Urinary bladder (tissue), 4 donors: ENCODE measurements around the gene CLBA1. TPM values are rescaled to one million over a fixed set of nuclear protein-coding genes. Genes with fewer than 3 reads are reported as not detected.

ENCODE experiments used
- DNase-seq: peaks from one replicate; pipeline ENCODE4 v3.0.0-alpha.2; 2015; ENCODE audit errors: extremely low spot score
- H3K27ac ChIP-seq: one replicate; pipeline ENCODE4 v1.5.1; 2013; ENCODE audit warnings: low read depth, mild to moderate bottlenecking, moderate library complexity
- H3K36me3 ChIP-seq: one replicate; pipeline ENCODE4 v1.6.1; 2013; ENCODE audit warnings: mild to moderate bottlenecking, moderate library complexity; ENCODE audit not compliant: insufficient read depth
- H3K4me1 ChIP-seq: one replicate; pipeline ENCODE4 v1.6.1; 2013; ENCODE audit warnings: mild to moderate bottlenecking, moderate library complexity; ENCODE audit not compliant: insufficient read depth
- H3K4me3 ChIP-seq: one replicate; pipeline ENCODE4 v1.5.1; 2013; ENCODE audit warnings: low read depth, low read length
- WGBS: extraction: QIAGEN DNeasy Blood & Tissue Kit; methylation state at CpG from one replicate; pipeline ENCODE4 v1.1.7; 2013; 5-methylcytosine and 5-hydroxymethylcytosine counted together
- polyA plus RNA-seq: library from polyadenylated mRNA; stranded (reverse); fragments of 200-250 nt; gene quantifications from one replicate; pipeline ENCODE4 v1.2.3, GENCODE V29; 2013
- total RNA-seq: library from RNA; depleted of rRNA; stranded (reverse); fragments of >200 nt; gene quantifications from one replicate; pipeline ENCODE4 v1.2.3, GENCODE V29; 2014
- donor health status: healthy with polysubstance abuse.
- donor health status: healthy.

Gene CLBA1
- total RNA-seq: 4.7 TPM
- 10.1 TPM for polyA plus RNA-seq

GRCh38 chr14:104985675-104986486, at the start of gene CLBA1:
Gene CLBA1 (plus strand): TSS chr14:104985788. CDS start chr14:104986432, 644 bp downstream.
- no peaks in the 10 kb centered on the region for H3K36me3 ChIP-seq
- no peak for DNase-seq
- H3K4me3 ChIP-seq: peak within 1 kb of the TSS; percentile 80
- H3K27ac ChIP-seq: no peak within 1 kb of the TSS
- peaks cover 2% of the 10 kb centered on the region for H3K4me1 ChIP-seq
- 2% methylated on average over 77 of the region's 77 CpGs for WGBS

- H3K4me3 ChIP-seq: no peak overlapping the region
- no peak for DNase-seq
- H3K4me1 ChIP-seq: no peaks in the 10 kb centered on the region
- H3K27ac ChIP-seq: no peak overlapping the region
- H3K36me3 ChIP-seq: no peaks in the 10 kb centered on the region
- 94% methylated on average over 2 of the region's 2 CpGs for WGBS
Measured at GRCh38 chr14:104935955-104936354, 49.6 kb upstream of the CLBA1 start.

GRCh38 chr14:104936361-104937155, 49.0 kb upstream of the CLBA1 start:
- 77% methylated on average over 10 of the region's 10 CpGs for WGBS
- DNase-seq: no peak

GRCh38 chr14:104937161-104937560, 48.4 kb upstream of the CLBA1 start:
- no peaks in the 10 kb centered on the region for H3K36me3 ChIP-seq
- no peaks in the 10 kb centered on the region for H3K4me1 ChIP-seq
- H3K27ac ChIP-seq: no peak overlapping the region
- WGBS: 84% methylated on average over 4 of the region's 4 CpGs
- DNase-seq: no peak
- no peak overlapping the region for H3K4me3 ChIP-seq

More at GRCh38 chr14:104936361-104937155, 49.0 kb upstream of the CLBA1 start:
- H3K36me3 ChIP-seq: no peaks in the 10 kb centered on the region
- H3K4me1 ChIP-seq: no peaks in the 10 kb centered on the region
- no peak overlapping the region for H3K4me3 ChIP-seq
- H3K27ac ChIP-seq: no peak overlapping the region

GRCh38 chr14:104937694-104938365, 47.8 kb upstream of the CLBA1 start:
- no peak for DNase-seq
- Histone ChIP-seq H3K4me3 (no peak overlapping the region), H3K27ac (no peak overlapping the region), H3K4me1 (no peaks in the 10 kb centered on the region), H3K36me3 (no peaks in the 10 kb centered on the region)
- WGBS: 77% methylated on average over 11 of the region's 11 CpGs

- Histone ChIP-seq H3K4me1 (no peaks in the 10 kb centered on the region), H3K27ac (no peak overlapping the region), H3K36me3 (no peaks in the 10 kb centered on the region), H3K4me3 (no peak overlapping the region)
- 75% methylated on average over 2 of the region's 2 CpGs for WGBS
- DNase-seq: no peak
Measured at GRCh38 chr14:104938436-104938835, 47.2 kb upstream of the CLBA1 start.

- no peak for DNase-seq
- Histone ChIP-seq H3K36me3 (no peaks in the 10 kb centered on the region), H3K27ac (no peak overlapping the region), H3K4me3 (no peak overlapping the region), H3K4me1 (no peaks in the 10 kb centered on the region)
- WGBS: 92% methylated on average over 1 of the region's 1 CpG
Measured at GRCh38 chr14:104938960-104939359, 46.6 kb upstream of the CLBA1 start.

- no peak for DNase-seq
- no peaks in the 10 kb centered on the region for H3K36me3 ChIP-seq
- 66% methylated on average over 11 of the region's 11 CpGs for WGBS
- H3K4me1 ChIP-seq: no peaks in the 10 kb centered on the region
- H3K27ac ChIP-seq: no peak overlapping the region
- H3K4me3 ChIP-seq: no peak overlapping the region
Measured at GRCh38 chr14:104939666-104940410, 45.8 kb upstream of the CLBA1 start.

- Histone ChIP-seq H3K36me3 (no peaks in the 10 kb centered on the region), H3K4me1 (no peaks in the 10 kb centered on the region), H3K27ac (no peak overlapping the region), H3K4me3 (no peak overlapping the region)
- DNase-seq: no peak
- 91% methylated on average over 3 of the region's 3 CpGs for WGBS
Measured at GRCh38 chr14:104940526-104941150, 45.0 kb upstream of the CLBA1 start.

GRCh38 chr14:104941508-104942365, 43.9 kb upstream of the CLBA1 start:
- DNase-seq: no peak
- 93% methylated on average over 26 of the region's 26 CpGs for WGBS
- Histone ChIP-seq H3K4me3 (no peak overlapping the region), H3K36me3 (no peaks in the 10 kb centered on the region), H3K4me1 (no peaks in the 10 kb centered on the region), H3K27ac (no peak overlapping the region)

GRCh38 chr14:104942586-104942985, 43.0 kb upstream of the CLBA1 start:
- no peaks in the 10 kb centered on the region for H3K36me3 ChIP-seq
- no peak overlapping the region for H3K27ac ChIP-seq
- no peak for DNase-seq
- H3K4me1 ChIP-seq: no peaks in the 10 kb centered on the region
- H3K4me3 ChIP-seq: no peak overlapping the region
- 96% methylated on average over 16 of the region's 16 CpGs for WGBS
